ENCODE data around the gene COX7A1. TPM values are rescaled to one million over a fixed set of nuclear protein-coding genes. Genes with fewer than 3 reads are reported as not detected.

COX7A1 gene
- polyA plus RNA-seq, 3 donors, result 25.9 to 132 (median 119) TPM

Other genes starting within 250 kb of the COX7A1 start
- 10 to 100 TPM in 1 of 3 donors, 1 to 10 TPM in 2; 4.1 to 21.1 (median 6.6) TPM for gene HCST, start 249.9 kb downstream of the COX7A1 start, polyA plus RNA-seq
- gene TYROBP, start 244.2 kb downstream of the COX7A1 start, polyA plus RNA-seq, result 100 to 1,000 TPM in 2 of 3 donors, 10 to 100 TPM in 1; 23.7 to 207 (median 194) TPM
- 1 to 10 TPM; 5.8 to 6.7 (median 6.0) TPM for gene LRFN3, start 216.1 kb downstream of the COX7A1 start, polyA plus RNA-seq
- gene SDHAF1, start 157.3 kb downstream of the COX7A1 start, polyA plus RNA-seq, result 10 to 100 TPM; 14.9 to 26.9 (median 18.6) TPM
- gene SYNE4, start 143.6 kb downstream of the COX7A1 start, polyA plus RNA-seq, result 1 to 10 TPM in 1 of 3 donors, under 1 TPM in 2; 0.22 to 4.0 (median 0.62) TPM
- gene ALKBH6, start 138.2 kb downstream of the COX7A1 start, polyA plus RNA-seq, result 10 to 100 TPM in 1 of 3 donors, 1 to 10 TPM in 2; 7.9 to 17.1 (median 9.8) TPM
- gene CLIP3, start 119.6 kb downstream of the COX7A1 start, polyA plus RNA-seq, result 1 to 10 TPM; 1.2 to 8.8 (median 2.6) TPM
- gene THAP8, start 98.2 kb downstream of the COX7A1 start, polyA plus RNA-seq, result 1 to 10 TPM; 3.5 to 7.1 (median 5.2) TPM
- gene WDR62, start 97.5 kb downstream of the COX7A1 start, polyA plus RNA-seq, result under 1 TPM; 0.20 to 0.79 (median 0.25) TPM
- gene OVOL3, start 41.3 kb downstream of the COX7A1 start, polyA plus RNA-seq, result not detected
- 100 to 1,000 TPM in 1 of 3 donors, 10 to 100 TPM in 2; 48.8 to 103 (median 51.8) TPM for gene POLR2I, start 37.6 kb downstream of the COX7A1 start, polyA plus RNA-seq
- gene TBCB, start 37.0 kb downstream of the COX7A1 start, polyA plus RNA-seq, result 100 to 1,000 TPM in 2 of 3 donors, 10 to 100 TPM in 1; 63.0 to 153 (median 149) TPM
- gene CAPNS1, start 12.4 kb downstream of the COX7A1 start, polyA plus RNA-seq, result 100 to 1,000 TPM; 236 to 719 (median 679) TPM
- gene ZNF565, start 62.2 kb upstream of the COX7A1 start, polyA plus RNA-seq, result 1 to 10 TPM; 2.5 TPM
- gene ZNF146, start 62.7 kb upstream of the COX7A1 start, polyA plus RNA-seq, result 10 to 100 TPM; 15.8 to 29.7 (median 28.5) TPM
- gene ZFP14, start 226.8 kb upstream of the COX7A1 start, polyA plus RNA-seq, result 1 to 10 TPM in 1 of 3 donors, under 1 TPM in 2; 0.61 to 1.9 (median 0.89) TPM